Rectal smooth muscle tissue (tissue), 1 donor: ENCODE measurements around the gene DNAH8.

Experiments used
- H3K27ac ChIP-seq: one replicate; pipeline ENCODE4 v1.7.0; 2013; ENCODE audit warnings: low read depth, low read length, inconsistent platforms
- H3K27me3 ChIP-seq: one replicate; pipeline ENCODE4 v1.7.0; 2013; ENCODE audit warnings: low read length; ENCODE audit not compliant: control insufficient read depth, insufficient read depth
- H3K36me3 ChIP-seq: one replicate; pipeline ENCODE4 v1.7.0; 2013; ENCODE audit warnings: low read length; ENCODE audit not compliant: control insufficient read depth, insufficient read depth
- H3K4me1 ChIP-seq: one replicate; pipeline ENCODE4 v1.7.0; 2013; ENCODE audit warnings: low read length; ENCODE audit not compliant: control insufficient read depth, insufficient read depth
- H3K4me3 ChIP-seq: one replicate; pipeline ENCODE4 v1.7.0; 2013; ENCODE audit warnings: low read length
- H3K9ac ChIP-seq: one replicate; pipeline ENCODE4 v1.7.0; 2013; ENCODE audit warnings: low read length

The DNAH8 gene

GRCh38 chr6:38982470-38982869 is 267.4 kb downstream of the DNAH8 start:
- no peak overlapping the region for H3K27ac ChIP-seq
- no peaks in the 10 kb centered on the region for H3K4me1 ChIP-seq
- H3K4me3 ChIP-seq: no peak overlapping the region
- no peaks in the 10 kb centered on the region for H3K36me3 ChIP-seq
- peaks cover 3% of the 10 kb centered on the region for H3K27me3 ChIP-seq
- H3K9ac ChIP-seq: no peak overlapping the region

- peaks cover 3% of the 10 kb centered on the region for H3K27me3 ChIP-seq
- H3K27ac ChIP-seq: no peak overlapping the region
- no peaks in the 10 kb centered on the region for H3K36me3 ChIP-seq
- H3K9ac ChIP-seq: no peak overlapping the region
- no peak overlapping the region for H3K4me3 ChIP-seq
- no peaks in the 10 kb centered on the region for H3K4me1 ChIP-seq
Measured at GRCh38 chr6:38984723-38985122, 269.6 kb downstream of the DNAH8 start.

DNA sequence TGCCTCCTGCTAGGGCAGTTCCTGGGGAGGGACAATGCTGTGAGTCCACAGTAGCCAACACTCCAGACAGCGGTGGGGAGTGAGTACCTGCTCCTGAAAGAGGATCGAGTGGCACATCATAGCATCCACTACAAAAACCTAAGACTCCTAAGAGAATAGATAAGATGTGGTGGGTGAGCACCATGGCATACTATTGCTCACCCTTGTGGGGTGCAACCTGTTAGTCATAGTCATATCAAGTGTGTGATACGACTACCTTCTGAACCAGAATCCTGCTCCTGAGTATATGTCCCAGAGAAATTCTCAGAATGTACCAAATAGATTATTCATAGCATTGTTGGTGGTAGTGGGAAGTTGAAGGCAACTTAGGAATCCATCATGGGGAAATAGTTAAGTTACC is 270.7 kb downstream of the DNAH8 start:
- H3K9ac ChIP-seq: no peak overlapping the region
- H3K4me3 ChIP-seq: no peak overlapping the region
- no peaks in the 10 kb centered on the region for H3K4me1 ChIP-seq
- H3K36me3 ChIP-seq: no peaks in the 10 kb centered on the region
- H3K27me3 ChIP-seq: no peaks in the 10 kb centered on the region
- H3K27ac ChIP-seq: no peak overlapping the region

DNA sequence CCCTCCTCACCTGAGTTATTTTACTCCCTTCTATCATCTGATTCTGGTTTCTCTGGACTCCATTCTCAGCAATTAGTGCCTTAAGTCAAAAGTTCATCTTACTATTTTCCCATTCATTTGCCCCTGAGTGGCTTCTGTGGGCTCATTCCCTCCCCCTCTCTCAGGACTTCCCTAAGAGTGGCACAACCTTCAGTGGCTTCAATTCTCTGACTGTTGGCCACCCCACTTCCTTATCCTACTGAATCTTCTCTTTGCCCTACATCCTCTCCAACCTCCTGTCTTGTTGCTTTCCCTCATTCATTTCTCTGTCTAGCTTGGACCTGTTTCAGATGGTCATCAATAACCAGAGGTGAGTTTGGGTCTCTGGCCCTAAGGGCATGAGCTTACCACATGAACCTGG is 272.4 kb downstream of the DNAH8 start:
- no peaks in the 10 kb centered on the region for H3K4me1 ChIP-seq
- no peak overlapping the region for H3K9ac ChIP-seq
- H3K4me3 ChIP-seq: no peak overlapping the region
- H3K27me3 ChIP-seq: no peaks in the 10 kb centered on the region
- no peak overlapping the region for H3K27ac ChIP-seq
- no peaks in the 10 kb centered on the region for H3K36me3 ChIP-seq

DNA sequence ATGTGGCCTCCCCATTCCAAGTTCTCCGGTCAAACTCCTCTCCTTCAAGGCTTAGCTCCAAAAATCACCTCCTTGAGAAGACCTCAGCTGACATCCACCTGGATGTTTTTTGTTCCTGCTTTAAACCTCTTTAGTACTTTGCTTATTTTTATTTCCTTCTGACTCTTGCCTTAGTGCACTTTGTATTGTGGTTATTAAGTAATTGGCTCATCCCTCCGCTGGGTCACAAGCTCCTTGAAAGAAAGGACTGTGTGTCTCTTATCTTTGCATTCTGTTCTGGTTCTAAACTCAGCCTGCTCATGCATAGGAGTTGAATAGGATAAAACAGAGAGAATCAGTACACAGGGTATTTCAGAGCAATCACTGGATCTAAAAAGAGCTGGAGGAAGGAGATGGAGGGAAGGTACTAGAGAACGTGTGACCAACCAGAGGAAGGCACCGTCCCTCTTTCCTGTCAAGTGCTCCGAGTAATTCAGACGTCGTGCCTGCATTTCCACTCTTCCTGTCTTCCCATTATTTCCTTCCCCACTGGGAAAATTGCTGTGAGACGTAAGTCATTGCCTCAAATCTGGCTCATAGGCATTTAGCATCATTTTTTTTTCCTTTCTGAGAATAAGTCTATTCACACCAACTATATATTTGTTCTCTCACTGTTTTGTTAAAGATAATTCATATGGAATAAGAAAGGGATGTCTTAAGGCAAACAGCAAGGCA is 273.8 kb downstream of the DNAH8 start:
- H3K4me3 ChIP-seq: no peak overlapping the region
- H3K4me1 ChIP-seq: no peaks in the 10 kb centered on the region
- H3K9ac ChIP-seq: no peak overlapping the region
- no peaks in the 10 kb centered on the region for H3K36me3 ChIP-seq
- no peak overlapping the region for H3K27ac ChIP-seq
- no peaks in the 10 kb centered on the region for H3K27me3 ChIP-seq

- no peaks in the 10 kb centered on the region for H3K36me3 ChIP-seq
- no peaks in the 10 kb centered on the region for H3K27me3 ChIP-seq
- H3K4me3 ChIP-seq: no peak overlapping the region
- no peak overlapping the region for H3K9ac ChIP-seq
- H3K4me1 ChIP-seq: no peaks in the 10 kb centered on the region
- H3K27ac ChIP-seq: no peak overlapping the region
Measured at GRCh38 chr6:38990475-38990874, 275.4 kb downstream of the DNAH8 start.

DNA sequence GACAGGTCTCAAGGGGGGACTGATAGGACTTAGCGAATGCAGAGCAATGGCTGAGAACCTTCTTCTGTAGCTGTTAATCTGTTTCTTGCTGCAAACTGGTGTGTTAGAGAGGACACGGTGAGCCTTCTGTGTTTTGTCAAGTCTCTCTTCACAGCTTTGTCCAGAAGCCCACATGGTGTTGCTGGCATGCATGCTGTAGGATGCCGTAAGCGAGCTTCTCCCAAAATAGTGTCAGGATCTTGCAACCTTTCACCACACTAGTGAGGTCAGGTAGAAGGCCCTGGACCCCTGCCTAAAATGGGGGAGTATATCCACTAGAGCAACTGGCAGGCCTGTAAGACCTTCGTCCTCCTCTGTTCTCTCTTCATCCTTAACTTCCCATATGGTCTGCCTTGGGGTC is 281.6 kb downstream of the DNAH8 start:
- Histone ChIP-seq H3K9ac (no peak overlapping the region), H3K36me3 (no peaks in the 10 kb centered on the region), H3K4me3 (no peak overlapping the region), H3K27ac (no peak overlapping the region), H3K27me3 (no peaks in the 10 kb centered on the region), H3K4me1 (no peaks in the 10 kb centered on the region)

DNA sequence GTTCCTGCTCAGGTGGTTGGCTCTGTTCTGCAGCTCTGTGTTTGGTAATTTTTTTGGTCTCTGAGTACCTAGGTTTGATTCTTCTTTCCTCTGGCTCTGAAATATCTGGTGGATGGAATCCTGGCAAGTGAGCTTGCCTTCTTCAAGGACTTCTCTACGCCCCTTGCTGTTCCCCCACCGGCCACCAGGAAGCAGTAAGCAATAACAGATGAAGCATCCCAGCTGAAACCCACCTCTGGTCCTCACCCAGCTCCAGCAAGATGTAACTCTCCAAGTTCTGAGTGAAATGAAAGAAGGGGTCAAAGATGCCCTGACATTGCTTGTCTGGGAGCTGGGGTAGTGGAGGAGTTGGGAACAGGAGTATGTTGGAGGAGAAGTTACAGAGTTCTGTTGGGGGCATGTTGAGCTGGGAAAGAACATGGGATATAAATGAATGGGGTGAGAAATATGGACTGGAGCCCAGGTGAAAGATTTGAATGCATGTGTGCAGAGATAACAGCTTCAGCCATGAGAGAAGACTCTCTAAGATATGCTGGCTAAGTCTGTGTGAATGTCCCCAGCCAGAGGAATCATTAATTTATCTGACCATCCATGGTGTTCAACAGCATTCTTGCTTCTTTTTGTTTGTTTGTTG is 282.1 kb downstream of the DNAH8 start:
- no peak overlapping the region for H3K9ac ChIP-seq

GRCh38 chr6:39003072-39003471 is 288.0 kb downstream of the DNAH8 start:
- H3K27ac ChIP-seq: no peak overlapping the region
- H3K4me3 ChIP-seq: no peak overlapping the region
- H3K9ac ChIP-seq: no peak overlapping the region
- H3K27me3 ChIP-seq: no peaks in the 10 kb centered on the region
- no peaks in the 10 kb centered on the region for H3K4me1 ChIP-seq
- no peaks in the 10 kb centered on the region for H3K36me3 ChIP-seq

More for the DNA sequence above, 282.1 kb downstream of the DNAH8 start:
- no peak overlapping the region for H3K27ac ChIP-seq
- H3K4me3 ChIP-seq: no peak overlapping the region
- H3K4me1 ChIP-seq: no peaks in the 10 kb centered on the region
- H3K36me3 ChIP-seq: no peaks in the 10 kb centered on the region
- H3K27me3 ChIP-seq: no peaks in the 10 kb centered on the region

- H3K27me3 ChIP-seq: no peaks in the 10 kb centered on the region
- no peak overlapping the region for H3K9ac ChIP-seq
- H3K36me3 ChIP-seq: no peaks in the 10 kb centered on the region
- H3K4me3 ChIP-seq: no peak overlapping the region
- H3K4me1 ChIP-seq: no peaks in the 10 kb centered on the region
- H3K27ac ChIP-seq: no peak overlapping the region
Measured at GRCh38 chr6:39003492-39003891, 288.4 kb downstream of the DNAH8 start.

DNA sequence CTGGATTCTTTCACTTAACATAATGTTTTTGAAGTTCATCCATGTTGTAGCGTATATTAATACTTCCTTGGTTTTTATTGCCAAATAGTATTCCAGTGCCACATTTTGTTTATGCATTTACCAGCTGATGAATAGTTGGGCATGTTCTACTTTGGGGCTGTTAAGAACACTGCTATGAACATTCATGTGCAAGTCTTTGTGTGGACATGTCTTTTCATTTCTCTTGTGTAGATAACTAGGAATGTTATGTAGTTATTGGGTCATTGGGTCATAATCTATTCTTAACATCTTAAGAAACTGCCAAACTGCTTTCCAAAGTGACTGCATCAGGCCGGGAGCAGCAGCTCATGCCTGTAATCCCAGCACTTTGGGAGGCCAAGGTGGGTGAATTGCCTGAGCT is 289.7 kb downstream of the DNAH8 start:
- H3K27me3 ChIP-seq: no peaks in the 10 kb centered on the region
- H3K27ac ChIP-seq: no peak overlapping the region
- no peak overlapping the region for H3K9ac ChIP-seq
- no peaks in the 10 kb centered on the region for H3K36me3 ChIP-seq
- H3K4me3 ChIP-seq: no peak overlapping the region
- no peaks in the 10 kb centered on the region for H3K4me1 ChIP-seq

- Histone ChIP-seq H3K9ac (no peak overlapping the region), H3K4me1 (no peaks in the 10 kb centered on the region), H3K27ac (no peak overlapping the region), H3K36me3 (no peaks in the 10 kb centered on the region), H3K4me3 (no peak overlapping the region), H3K27me3 (no peaks in the 10 kb centered on the region)
Measured at GRCh38 chr6:39005774-39006173, 290.7 kb downstream of the DNAH8 start.

- Histone ChIP-seq H3K4me3 (no peak overlapping the region), H3K36me3 (no peaks in the 10 kb centered on the region), H3K27me3 (no peaks in the 10 kb centered on the region), H3K9ac (no peak overlapping the region), H3K4me1 (no peaks in the 10 kb centered on the region), H3K27ac (no peak overlapping the region)
Measured at GRCh38 chr6:39007575-39007974, 292.5 kb downstream of the DNAH8 start.
